Right renal pelvis (tissue), 4 donors: ENCODE measurements around the gene POU2F2. TPM values are rescaled to one million over a fixed set of nuclear protein-coding genes. Genes with fewer than 3 reads are reported as not detected.

ENCODE experiments used
- DNase-seq, 4 donors: peaks; one replicate each; pipeline ENCODE4 v3.0.0-alpha.2; 2013; ENCODE audit warnings: low read depth in 4 of 4, low spot score in 3 of 4, missing footprints in 1 of 4
- polyA plus RNA-seq, 4 donors: library from polyadenylated mRNA; unstranded; fragments of 120-200 nt; gene quantifications; one replicate each; pipeline ENCODE4 v1.2.1, GENCODE V29; 2013; ENCODE audit not compliant: insufficient read length in 4 of 4

The POU2F2 gene
- polyA plus RNA-seq, 4 donors: 0.55 to 1.4 (median 0.90) TPM

DNA sequence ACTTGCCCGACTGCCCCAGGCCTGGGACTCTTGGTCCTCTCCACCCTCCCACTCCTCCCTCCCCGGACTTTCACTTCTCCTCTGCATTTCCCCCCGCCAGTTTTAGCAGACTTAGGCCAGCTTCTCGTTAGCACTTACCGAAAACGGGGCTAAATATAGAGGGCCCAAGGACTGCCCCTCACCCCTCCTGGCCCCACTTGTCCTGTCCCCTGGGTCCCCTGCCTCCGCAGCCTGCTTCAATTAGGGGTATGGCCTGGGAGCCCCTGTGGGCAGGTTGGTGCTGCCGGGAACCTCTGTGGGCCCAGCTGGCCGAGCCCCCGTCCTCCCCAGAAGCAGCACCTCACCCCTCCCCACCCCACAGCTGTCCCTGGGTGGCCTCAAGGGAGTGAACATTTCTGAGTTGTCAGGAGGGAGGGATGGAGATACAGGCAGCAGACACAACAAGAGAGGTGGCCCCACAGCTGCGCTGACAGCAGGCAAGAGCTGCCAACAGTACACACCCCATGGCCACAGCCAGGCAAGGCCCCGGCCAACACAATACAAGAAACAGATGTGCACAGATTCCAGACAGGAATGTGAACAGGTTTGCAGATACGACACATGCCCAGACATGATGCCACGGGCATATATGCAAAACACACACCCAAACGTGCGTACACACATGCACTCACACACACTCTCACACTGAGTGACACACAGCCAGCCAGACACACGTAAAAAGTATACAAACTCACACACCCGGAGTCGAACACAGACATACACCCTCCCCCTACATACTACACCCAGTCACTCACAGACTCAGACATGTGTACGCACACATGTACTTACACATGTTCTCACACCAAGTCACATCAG, 2.6 kb downstream of the POU2F2 start:
- no peak for DNase-seq

DNA sequence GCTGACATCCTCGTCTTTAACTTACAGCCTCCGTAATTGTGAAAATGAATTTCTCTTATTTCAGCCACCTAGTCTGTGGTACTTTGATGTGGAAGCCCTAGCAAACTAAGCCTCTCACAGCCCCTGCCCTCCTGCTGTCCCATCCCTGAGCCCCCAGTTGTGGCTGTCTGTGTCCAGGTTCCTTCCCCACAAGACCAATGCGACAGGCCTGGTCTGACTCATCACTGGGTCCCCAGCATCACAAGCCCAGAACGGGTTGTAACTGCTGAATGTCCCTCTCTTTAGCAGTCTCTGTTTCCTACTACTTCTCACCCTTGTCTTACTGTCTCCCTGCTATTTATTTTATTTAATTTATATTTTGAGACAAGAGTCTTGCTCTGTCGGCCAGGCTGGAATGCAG, 5.7 kb downstream of the POU2F2 start:
- DNase-seq: no peak

DNA sequence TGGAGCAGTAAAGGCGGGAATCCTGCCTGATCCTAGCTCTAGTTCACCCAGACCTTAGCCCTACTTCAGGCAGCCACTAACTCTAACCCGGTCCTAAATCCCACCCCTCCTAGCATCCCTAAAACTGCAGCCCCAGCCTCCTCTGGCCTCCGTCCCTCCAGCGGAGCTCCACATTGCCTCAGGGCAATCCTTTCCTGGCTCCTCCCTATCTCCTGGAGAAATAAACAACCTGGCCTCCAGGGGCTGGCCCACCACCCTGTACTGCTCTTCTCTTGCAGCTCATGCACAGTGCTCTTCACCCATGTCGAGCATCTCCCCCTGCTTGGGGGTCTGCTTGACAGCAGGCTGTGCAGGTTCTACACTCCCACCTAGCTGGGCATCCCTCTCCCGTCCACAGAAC, 6.7 kb downstream of the POU2F2 start:
- DNase-seq: no peak

DNA sequence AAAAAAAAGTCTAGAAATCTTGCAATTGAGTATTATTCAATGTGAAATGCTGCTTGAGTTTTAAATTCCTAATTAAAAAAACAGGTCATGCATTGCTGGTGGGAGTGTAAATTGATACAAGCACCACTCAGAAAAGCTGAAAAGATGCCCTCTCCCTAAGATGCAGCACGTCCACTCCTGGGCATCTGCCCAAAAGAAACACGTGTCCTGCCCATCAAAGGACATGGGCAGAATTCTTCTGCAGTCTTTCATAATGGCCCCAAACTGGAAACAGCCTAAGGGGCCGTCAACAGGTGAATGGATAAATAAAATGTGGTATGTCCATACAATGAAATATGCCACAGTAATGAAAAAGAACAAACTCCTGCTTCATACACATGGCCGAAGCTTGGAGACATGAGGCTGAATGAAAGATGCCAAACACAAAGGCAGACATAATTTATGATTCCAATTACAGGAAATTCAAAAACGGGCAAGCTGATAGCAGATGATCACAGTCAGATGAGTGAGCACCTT, 7.8 kb downstream of the POU2F2 start:
- no peak for DNase-seq

DNA sequence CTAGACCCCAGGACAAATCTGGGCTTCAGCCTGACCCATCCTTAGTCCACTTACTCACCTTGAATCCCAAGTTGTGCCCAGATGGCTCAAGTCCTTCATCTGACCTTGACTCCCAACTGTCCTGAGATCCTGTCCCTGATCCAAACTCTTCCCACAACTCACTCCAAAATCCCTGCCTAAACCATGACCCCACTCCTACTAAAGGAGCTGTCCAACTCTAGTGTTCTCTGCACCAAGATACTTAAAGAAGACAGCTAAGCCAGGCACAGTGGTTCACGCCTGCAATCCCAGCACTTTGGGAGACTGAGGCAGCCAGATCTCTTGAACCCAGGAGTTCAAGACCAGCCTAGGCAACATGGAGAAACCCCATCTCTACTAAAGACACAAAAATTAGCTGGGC, 8.5 kb downstream of the POU2F2 start:
- no peak for DNase-seq

DNA sequence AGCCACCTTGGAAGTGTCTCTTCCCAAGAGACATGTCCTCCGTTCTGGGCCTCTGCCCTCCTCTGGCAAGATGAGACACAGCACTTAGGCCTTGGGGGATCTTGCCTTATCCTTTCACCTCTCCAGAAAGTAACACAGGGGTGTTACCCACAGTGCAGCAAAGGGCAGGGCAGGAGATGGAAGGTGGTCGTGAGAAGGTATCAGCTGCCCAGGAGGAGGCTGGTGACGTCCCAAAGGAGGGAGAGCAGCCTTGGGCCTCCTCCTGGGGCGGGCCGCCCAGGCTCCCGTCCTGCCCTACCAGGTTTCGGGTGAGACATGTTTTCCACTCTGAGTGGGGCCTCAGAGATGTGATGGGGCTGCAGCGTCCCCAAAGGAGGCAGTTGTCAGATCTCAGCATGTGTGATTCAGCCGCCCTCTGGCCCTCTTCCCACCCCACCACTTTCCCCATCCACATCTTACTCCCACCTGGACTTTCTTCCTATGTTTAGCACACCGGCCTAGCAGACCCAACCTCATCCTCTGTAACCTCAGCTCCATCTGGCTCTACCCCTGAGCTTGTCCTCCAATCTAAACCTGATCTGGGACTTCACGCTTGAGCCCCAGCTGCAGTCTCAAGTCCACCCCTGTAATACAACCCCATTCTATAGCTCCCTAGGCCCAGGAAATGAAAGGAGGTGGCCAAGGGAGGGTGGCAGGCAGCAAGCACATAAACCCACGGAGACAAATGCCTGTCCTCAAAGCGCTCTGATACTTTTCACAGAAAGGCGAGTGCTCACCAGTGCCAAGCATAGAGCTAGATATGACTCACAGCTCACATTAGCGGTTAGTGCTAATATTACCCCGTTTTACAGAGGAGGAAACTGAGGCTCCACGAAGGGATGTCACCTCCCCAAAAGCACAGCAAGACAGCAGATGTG, 9.3 kb downstream of the POU2F2 start:
- no peak for DNase-seq

DNA sequence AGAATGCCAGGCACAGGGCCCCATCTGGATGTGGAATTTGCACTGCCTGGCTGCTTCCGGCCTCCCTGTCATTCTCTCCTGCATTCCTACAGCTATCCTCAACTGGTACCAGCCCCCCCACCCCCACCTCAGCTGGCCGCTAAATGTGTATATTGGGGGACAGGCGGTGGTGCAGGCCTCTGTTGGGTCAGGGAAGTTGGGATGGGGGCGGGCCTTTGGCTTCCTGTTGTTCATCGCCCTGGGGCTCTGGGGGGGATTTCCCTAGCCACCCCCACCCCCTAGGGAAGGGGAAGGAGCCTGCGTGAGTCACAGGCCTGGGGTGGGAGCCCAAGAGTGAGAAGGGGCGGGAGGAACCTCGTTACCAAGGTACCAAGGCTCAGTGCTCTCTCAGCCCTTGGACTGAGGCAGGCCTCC, 10.6 kb downstream of the POU2F2 start:
- DNase-seq: no peak

DNA sequence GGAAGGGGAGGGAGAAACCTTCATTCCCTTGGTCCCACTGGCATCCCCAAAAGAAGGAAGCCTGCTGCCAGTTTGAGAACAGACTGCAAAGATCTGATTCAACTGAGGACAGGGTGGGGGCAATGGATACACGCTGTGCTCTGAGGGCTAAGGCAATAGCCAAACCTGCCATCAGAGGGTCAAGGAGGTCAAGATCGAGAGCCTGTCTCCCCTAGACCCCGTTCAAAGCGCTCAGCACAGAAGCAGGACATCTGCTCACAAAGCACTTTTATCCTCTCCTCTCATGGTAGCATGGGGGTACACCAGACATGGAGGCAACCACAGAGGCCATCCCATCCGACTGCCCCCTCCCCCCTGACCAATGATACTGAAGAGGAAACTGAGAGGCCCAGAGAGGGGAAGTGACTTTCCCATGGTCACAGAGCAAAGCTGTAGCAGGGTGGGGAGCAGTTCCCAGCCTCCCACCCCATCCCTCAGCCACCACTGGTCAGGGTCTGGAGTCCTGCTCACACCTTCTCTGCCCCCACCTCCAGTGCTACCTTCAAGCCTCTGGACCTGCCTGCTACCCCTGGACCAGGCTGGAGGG, 11.1 kb downstream of the POU2F2 start:
- DNase-seq: no peak

DNA sequence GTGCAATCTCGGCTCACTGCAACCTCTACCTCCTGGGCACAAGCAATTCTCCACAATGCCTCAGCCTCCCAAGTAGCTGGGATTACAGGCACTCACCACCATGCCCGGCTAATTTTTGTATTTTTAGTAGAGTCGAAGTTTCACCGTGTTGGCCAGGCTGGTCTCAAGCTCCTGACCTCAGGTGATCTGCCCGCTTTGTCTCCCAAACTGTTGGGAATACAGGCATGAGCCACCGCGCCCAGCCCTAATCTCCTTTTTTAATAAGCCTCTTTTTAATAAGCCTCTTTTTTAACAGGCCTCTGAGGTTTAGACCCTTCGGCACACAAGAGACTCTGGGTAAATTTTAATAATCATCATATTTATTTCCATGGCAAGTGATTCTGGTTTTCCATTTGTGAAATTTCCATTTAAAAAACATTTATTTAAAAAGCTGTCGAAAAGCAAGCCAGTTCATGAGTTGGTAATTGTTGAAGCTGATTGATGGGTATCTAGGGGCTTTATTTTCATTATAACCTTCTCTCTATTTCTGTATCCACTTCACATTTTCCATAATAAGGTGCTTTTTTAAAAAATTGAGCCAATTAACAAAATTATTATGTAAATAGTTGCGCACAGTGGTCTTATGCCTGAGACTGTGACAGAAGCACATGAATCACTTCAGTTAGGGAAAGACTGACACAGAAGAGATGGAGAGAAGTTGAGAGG, 11.8 kb downstream of the POU2F2 start:
- DNase-seq: no peak

DNA sequence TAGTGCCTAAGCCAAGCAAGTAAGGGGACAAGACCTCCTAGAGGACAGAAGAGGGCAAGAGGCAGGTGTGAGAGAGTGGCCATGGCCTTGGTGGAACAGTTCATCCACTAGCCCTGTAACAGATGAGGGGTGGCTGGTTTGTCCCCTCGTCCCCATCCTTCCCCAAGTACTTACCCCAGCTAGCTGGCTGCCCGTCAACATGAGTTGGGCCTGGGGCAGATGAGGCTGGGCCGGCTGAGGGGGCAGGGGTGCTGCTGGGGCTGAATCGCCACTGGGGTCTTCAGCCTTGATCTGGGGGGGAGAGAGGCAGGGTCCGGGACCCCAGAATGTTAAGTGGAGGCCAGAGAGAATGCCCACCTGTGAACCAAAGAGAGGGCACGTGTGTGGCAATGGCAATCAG, 15.2 kb downstream of the POU2F2 start:
- no peak for DNase-seq

DNA sequence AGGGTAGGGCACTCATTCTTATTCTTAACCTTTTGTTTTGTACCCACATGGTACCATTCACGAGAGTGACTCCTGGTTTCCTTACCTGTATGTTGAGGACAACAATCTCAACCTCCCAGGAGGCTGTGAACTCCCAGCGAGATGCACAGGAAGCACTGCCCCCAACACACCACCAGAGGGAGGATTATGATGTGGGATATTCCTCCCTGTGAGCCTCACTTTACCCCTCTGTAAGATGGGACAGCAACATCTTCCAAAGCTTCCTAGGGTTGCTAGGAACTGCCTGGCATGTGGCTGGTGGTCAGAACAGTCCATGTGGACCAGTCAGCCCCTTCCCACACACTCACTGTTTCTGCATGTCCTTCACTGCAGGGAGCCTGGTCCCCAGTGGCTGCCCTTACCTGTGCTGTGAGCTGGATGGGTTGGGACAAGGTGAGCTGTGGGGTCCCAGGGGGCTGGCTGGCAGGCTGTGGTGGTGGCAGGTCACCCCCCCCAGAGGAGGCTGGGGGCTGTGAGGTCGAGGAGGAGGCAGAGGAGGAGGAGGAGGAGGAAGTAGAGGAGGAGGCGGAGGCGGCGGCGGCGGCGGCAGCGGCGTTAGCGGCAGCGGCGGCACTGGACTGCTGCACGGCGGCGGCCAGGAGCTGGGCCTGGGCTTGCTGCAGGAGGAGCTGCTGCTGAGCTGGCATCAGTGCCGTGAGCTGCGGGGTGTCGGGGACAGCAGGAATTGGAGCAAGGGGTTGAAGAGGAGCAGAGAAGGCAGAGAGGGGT, 15.8 kb downstream of the POU2F2 start:
- no peak for DNase-seq

DNA sequence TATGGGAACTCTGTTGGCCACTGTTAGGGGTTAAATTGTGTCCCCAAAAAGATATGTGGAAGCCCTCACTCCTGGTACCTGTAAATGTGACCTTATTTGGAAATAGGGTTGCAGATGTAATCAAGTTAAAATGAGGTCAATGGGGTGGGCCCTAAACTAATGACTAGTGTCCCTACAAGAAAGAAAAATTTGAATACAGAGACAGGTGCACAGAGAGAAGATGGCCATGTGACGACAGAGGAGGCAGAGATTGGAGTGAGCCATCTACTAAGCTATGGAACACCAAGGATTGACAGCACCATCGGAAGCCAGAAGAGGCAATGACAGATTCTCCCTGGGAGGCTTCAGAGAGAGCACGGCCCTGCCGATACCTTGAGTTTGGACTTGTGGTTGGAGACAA, 16.5 kb downstream of the POU2F2 start:
- no peak for DNase-seq

DNA sequence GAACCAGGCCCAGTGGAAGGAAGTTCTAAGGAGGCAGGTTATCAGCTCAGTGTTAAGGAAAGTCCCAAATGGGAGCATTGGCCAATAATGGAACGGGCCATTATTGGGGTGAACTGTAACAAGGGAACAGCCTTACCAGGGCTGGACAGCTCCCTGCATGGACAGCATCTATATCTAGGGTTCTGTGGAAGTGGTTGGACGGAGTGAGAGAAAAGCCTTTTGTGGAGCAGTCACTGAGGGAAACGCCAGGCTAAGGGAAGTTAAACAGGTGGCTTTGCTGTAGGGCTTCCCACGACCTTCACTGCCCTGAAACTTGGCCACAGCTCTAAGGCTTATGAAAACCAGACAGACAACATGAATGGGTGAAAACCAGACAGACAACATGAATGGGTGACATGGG, 17.0 kb downstream of the POU2F2 start:
- no peak for DNase-seq

DNA sequence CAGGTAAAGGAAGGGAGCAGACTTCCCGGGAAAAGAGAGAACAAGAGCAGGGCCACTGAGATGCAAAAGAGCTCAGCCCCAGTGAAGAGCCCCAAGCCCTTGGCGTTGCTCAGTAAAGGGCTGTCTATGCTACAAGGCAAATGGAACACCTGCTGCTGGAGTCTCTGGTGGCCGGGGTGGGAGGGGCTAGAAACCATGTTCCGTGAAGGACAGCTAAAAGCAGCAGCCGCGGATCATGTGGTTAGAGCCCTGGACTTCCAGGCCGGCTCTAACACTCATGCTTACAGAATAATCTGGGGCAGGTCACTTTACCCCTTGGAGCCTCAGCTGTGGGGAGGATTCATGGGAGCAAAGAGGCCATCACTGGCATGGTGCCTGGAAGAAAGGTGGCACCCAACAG, 17.8 kb downstream of the POU2F2 start:
- DNase-seq: no peak

DNA sequence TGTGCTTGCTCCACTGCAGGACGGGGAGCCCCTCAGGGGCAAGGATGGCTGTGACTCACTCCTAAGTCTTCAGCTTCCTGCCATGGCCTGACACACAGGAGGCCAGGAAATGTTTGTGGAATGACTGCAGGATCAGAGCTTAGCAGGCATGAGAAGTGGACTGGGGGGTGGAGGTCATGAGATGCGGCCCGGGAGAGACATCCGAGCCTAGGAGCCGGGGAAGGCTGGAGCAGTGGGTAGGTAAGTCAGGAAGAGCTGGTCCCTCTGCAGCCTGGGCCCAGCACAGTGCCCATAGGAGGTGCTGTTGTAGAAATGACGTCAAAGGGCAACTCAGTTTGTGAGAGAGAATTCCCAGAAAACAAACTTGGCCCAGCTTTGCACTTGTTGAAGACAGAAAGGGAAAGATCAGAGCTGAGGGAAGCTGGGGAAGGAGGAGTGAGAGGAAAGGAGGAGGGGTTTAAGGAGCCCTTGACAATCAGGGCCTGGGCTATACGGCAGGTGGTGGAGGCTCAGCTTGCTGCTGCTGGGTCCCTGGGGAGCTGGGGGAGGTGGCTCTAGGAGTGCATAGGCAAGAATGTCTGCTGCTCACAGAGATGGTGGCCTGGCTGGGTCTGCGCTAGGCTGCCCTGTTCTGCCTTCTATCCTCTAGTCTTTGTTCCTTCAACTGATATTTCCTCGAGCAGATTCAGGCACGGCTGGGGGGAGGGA, 18.5 kb downstream of the POU2F2 start:
- DNase-seq: no peak

DNA sequence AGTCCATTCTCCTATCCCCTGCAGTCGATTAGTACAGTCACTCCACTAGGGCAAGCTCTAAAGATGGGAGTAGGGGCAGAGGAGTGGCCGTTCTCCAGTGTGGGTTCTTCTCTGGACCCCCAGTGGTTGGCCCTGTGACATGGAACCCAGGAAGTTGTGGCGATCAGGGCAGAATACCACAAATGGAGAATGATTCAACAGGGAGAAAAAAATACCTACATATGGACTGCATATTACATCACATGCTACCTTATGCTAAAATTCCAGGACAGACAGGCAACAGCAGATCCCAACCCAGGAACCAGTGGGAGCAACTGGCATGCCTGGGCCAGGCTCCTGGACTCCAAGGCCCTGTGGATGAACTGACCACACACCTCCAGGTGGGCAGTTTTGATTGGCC, 20.4 kb downstream of the POU2F2 start:
- DNase-seq: no peak

DNA sequence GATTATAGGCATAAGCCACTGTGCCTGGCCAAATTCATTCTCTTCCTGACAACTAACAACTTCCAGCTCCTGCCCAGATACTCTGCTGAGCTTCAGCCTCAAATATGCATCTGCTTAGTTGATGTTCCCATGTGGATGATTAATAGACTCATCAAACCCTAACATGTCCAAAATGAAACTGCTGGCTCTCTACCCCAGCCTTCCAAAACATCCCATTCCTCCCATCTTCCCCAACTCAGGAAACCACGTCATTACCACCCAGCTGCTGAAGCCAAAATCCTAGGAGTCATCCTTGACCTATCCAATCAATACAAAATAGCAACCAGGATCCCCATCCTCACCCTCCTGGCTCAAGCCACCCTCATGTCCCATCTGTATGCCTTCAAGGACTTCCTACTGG, 20.9 kb downstream of the POU2F2 start:
- no peak for DNase-seq

DNA sequence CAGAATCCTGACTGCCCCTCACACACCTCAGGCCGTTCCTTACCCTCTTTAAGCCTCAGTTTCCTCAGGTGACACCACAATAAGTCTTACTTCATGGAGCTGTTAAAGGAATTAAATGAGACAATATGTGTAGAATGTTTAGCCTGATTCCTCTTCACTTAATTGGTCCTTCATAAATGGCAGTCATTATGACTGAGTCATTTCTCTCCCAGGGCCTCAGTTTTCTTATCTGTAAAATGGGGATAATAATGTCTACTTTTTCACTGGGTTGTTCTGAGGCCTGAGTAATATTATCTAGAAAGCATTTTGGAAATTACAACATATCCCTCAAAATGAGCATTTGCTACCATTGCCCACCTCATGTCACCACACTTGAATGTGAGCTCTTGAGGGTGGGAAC, 21.6 kb downstream of the POU2F2 start:
- no peak for DNase-seq

DNA sequence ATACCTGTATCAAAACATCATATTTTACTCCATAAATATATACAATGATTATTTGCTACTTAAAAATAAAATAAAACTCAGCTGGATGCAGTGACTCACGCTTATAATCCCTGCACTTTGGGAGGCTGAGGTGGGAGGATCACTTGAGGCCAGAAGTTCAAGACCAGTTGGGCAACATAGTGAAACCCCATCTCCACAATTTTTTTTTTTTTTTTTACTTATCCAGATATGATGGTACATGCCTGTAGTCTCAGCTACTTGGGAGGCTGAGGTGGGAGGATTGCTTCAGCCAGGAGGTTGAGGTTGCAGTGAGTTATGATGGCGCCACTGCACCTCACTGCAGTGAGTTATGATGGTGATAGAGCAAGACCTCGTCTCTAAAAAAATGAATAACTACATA, 22.4 kb downstream of the POU2F2 start:
- DNase-seq: no peak
